NCI-H82 treated with DMSO at 0.1 percent for 48 hours (cell line): ENCODE results near the gene CNOT4.

Source experiments
- DNase-seq: peaks from one replicate; lab custom pipeline; 2025; ENCODE audit not compliant: unreplicated experiment; lab: John Stamatoyannopoulos, UW

Gene CNOT4

GRCh38 chr7:135509839-135510591 lies at the start of gene CNOT4:
Gene CNOT4, minus strand, starts transcription at chr7:135510102. Its CDS starts 71,771 bp downstream, at chr7:135438331.
- peak; percentile 89 for DNase-seq

GRCh38 chr7:135558881-135559280 lies 49.0 kb upstream of the CNOT4 start:
- DNase-seq, result no peak

- DNase-seq, result peak; percentile 41
Measured at GRCh38 chr7:135558337-135558767, 48.5 kb upstream of the CNOT4 start.

- peak; percentile 75 for DNase-seq
Measured at GRCh38 chr7:135557455-135558336, 47.8 kb upstream of the CNOT4 start, which contains the start of gene NUP205. Gene NUP205, plus strand, starts transcription at chr7:135557917. Its CDS starts 28 bp downstream, at chr7:135557945.

- DNase-seq, result no peak
Measured at GRCh38 chr7:135553346-135553745, 43.4 kb upstream of the CNOT4 start.

- DNase-seq, result no peak
Measured at GRCh38 chr7:135552148-135552547, 42.2 kb upstream of the CNOT4 start.

- DNase-seq, result no peak
Measured at GRCh38 chr7:135550196-135550595, 40.3 kb upstream of the CNOT4 start.

GRCh38 chr7:135541029-135541428 lies 31.1 kb upstream of the CNOT4 start:
- DNase-seq, result no peak

- DNase-seq, result no peak
Measured at GRCh38 chr7:135539629-135540028, 29.7 kb upstream of the CNOT4 start.

GRCh38 chr7:135538376-135538775 lies 28.5 kb upstream of the CNOT4 start:
- no peak for DNase-seq

GRCh38 chr7:135537905-135538304 lies 28.0 kb upstream of the CNOT4 start:
- DNase-seq, result no peak

- no peak for DNase-seq
Measured at GRCh38 chr7:135537453-135537852, 27.6 kb upstream of the CNOT4 start.

GRCh38 chr7:135536150-135536549 lies 26.2 kb upstream of the CNOT4 start:
- no peak for DNase-seq

GRCh38 chr7:135527025-135527424 lies 17.1 kb upstream of the CNOT4 start:
- DNase-seq, result no peak

GRCh38 chr7:135525426-135525825 lies 15.5 kb upstream of the CNOT4 start:
- no peak for DNase-seq

GRCh38 chr7:135523146-135523545 lies 13.2 kb upstream of the CNOT4 start:
- DNase-seq, result no peak

GRCh38 chr7:135522509-135522908 lies 12.6 kb upstream of the CNOT4 start:
- DNase-seq, result no peak

- DNase-seq, result no peak
Measured at GRCh38 chr7:135519871-135520270, 10.0 kb upstream of the CNOT4 start.

GRCh38 chr7:135519233-135519688 lies 9.4 kb upstream of the CNOT4 start:
- no peak for DNase-seq

GRCh38 chr7:135518748-135519147 lies 8.8 kb upstream of the CNOT4 start:
- DNase-seq, result no peak

GRCh38 chr7:135517060-135517459 lies 7.2 kb upstream of the CNOT4 start:
- no peak for DNase-seq

GRCh38 chr7:135514856-135515255 lies 5.0 kb upstream of the CNOT4 start:
- no peak for DNase-seq
